Measurements from ENCODE around the gene NMRAL1.

DNA sequence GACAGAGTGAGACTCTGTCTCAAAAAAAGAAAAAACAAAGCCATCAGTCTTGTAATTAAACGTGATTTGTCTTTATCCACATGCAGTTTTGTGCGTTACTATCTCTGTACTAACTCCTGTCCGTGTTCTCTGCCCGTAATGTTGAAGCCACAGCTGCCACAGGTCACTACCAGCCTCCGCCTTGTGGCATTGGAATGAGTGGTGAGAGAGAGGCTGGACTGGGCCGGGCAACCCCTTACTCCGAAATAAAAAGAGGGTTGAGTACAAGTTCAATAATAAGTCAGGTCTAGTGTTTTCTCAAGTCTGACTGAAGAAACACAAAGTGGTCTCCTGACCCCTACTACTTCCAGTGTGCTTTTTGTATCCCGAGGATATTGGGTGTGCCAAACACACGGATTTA lies 43.4 kb downstream of the NMRAL1 start:
- TF ChIP-seq, protein P1, sequence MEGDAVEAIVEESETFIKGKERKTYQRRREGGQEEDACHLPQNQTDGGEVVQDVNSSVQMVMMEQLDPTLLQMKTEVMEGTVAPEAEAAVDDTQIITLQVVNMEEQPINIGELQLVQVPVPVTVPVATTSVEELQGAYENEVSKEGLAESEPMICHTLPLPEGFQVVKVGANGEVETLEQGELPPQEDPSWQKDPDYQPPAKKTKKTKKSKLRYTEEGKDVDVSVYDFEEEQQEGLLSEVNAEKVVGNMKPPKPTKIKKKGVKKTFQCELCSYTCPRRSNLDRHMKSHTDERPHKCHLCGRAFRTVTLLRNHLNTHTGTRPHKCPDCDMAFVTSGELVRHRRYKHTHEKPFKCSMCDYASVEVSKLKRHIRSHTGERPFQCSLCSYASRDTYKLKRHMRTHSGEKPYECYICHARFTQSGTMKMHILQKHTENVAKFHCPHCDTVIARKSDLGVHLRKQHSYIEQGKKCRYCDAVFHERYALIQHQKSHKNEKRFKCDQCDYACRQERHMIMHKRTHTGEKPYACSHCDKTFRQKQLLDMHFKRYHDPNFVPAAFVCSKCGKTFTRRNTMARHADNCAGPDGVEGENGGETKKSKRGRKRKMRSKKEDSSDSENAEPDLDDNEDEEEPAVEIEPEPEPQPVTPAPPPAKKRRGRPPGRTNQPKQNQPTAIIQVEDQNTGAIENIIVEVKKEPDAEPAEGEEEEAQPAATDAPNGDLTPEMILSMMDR (IDR thresholded peaks at IDR 0.05; ENCODE audit: low read length): no peak
- no peak for TF ChIP-seq EZH2 (IDR thresholded peaks at IDR 0.05; ENCODE audit: borderline replicate concordance, low read length)

Measured in OCI-LY1 (cell line).